OCI-LY1 (cell line): ENCODE data around the gene CCDC91.
"Not testable (repeated sequence)": the region's sequence is repeated elsewhere in the genome, so short reads cannot be mapped to it uniquely, and the experiment has no call there.

Experiments used
- H2AFZ ChIP-seq: fragments of 200-600 bp; sonication (generic), shearing (Covaris generic); 2 replicates; pipeline ENCODE4 v1.6.0; 2014; ENCODE audit warnings: antibody characterized with exemption, mild to moderate bottlenecking, low read length
- H3F3A ChIP-seq: fragments of 200-600 bp; sonication (generic), shearing (Covaris generic); 2 replicates; pipeline ENCODE4 v1.6.0; 2014; ENCODE audit warnings: mild to moderate bottlenecking, antibody characterized with exemption, low read length, moderate library complexity; ENCODE audit not compliant: insufficient read depth
- H3K27ac ChIP-seq: fragments of 200-600 bp; sonication (generic); 2 replicates; pipeline ENCODE4 v1.5.1; 2014; ENCODE audit warnings: low read length, mixed run types, mild to moderate bottlenecking, low read depth; ENCODE audit not compliant: poor library complexity, severe bottlenecking
- H3K27me3 ChIP-seq: fragments of 200-600 bp; sonication (generic); 2 replicates; pipeline ENCODE4 v1.6.0; 2014; ENCODE audit warnings: antibody characterized with exemption, mild to moderate bottlenecking, low read length, moderate library complexity; ENCODE audit not compliant: insufficient read depth
- H3K36me3 ChIP-seq: fragments of 200-600 bp; sonication (generic); 2 replicates; pipeline ENCODE4 v1.6.1; 2014; ENCODE audit warnings: mild to moderate bottlenecking, antibody characterized with exemption, low read length, moderate library complexity, mixed read lengths; ENCODE audit not compliant: insufficient read depth
- H3K4me1 ChIP-seq: fragments of 200-600 bp; sonication (generic); 2 replicates; pipeline ENCODE4 v1.5.1; 2014; ENCODE audit warnings: mild to moderate bottlenecking, low read length, moderate library complexity; ENCODE audit not compliant: insufficient read depth, severe bottlenecking
- H3K4me2 ChIP-seq: fragments of 200-600 bp; sonication (generic), shearing (Covaris generic); 2 replicates; pipeline ENCODE4 v1.6.1; 2014; ENCODE audit warnings: low read length
- H3K4me3 ChIP-seq: fragments of 200-600 bp; sonication (generic); 2 replicates; pipeline ENCODE4 v1.5.1; 2014; ENCODE audit warnings: low read length, low read depth, mild to moderate bottlenecking, mixed read lengths; ENCODE audit not compliant: poor library complexity, severe bottlenecking
- H3K79me2 ChIP-seq: fragments of 200-600 bp; shearing (Covaris generic); 2 replicates; pipeline ENCODE4 v1.6.1; 2016; ENCODE audit warnings: mixed run types, low read length, mixed read lengths; ENCODE audit not compliant: insufficient read depth
- H3K9ac ChIP-seq: fragments of 200-600 bp; sonication (generic), shearing (Covaris generic); 2 replicates; pipeline ENCODE4 v1.6.1; 2014; ENCODE audit warnings: mild to moderate bottlenecking, low read length, mixed read lengths
- H3K9me2 ChIP-seq: fragments of 200-600 bp; sonication (generic), shearing (Covaris generic); 2 replicates; pipeline ENCODE4 v1.6.1; 2014; ENCODE audit warnings: low read depth, mild to moderate bottlenecking, low read length, mixed read lengths
- H3K9me3 ChIP-seq: fragments of 200-600 bp; shearing (Covaris generic); 2 replicates; pipeline ENCODE4 v1.6.1; 2014; ENCODE audit warnings: low read length, mixed read lengths
- H4K20me1 ChIP-seq: fragments of 200-600 bp; sonication (generic), shearing (Covaris generic); 2 replicates; pipeline ENCODE4 v1.6.0; 2016; ENCODE audit warnings: mild to moderate bottlenecking, low read length; ENCODE audit not compliant: insufficient read depth
- CTCF ChIP-seq: fragments of 200-600 bp; sonication (generic), shearing (Covaris generic); IDR thresholded peaks from 2 replicates; pipeline ENCODE4 v1.5.1; 2017; ENCODE audit warnings: mild to moderate bottlenecking, antibody characterized with exemption, low read length, moderate library complexity, mixed read lengths
- EZH2 ChIP-seq: fragments of 200-600 bp; sonication (generic), shearing (Covaris generic); IDR thresholded peaks from 2 replicates; pipeline ENCODE4 v1.8.0; 2017; ENCODE audit warnings: borderline replicate concordance, mixed run types, mild to moderate bottlenecking, antibody characterized with exemption, low read length, moderate library complexity, mixed read lengths

CCDC91 gene

GRCh38 chr12:28189784-28190320 lies 404 bp upstream of the CCDC91 start:
- Histone ChIP-seq H4K20me1 (no peaks in the 10 kb centered on the region), H3K9me2 (no peaks in the 10 kb centered on the region), H3K79me2 (peaks cover 21% of the 10 kb centered on the region), H3K9ac (peak overlapping the region; percentile 73), H3K4me1 (peaks cover 27% of the 10 kb centered on the region), H3K4me2 (peak overlapping the region; percentile 92), H3K4me3 (peak overlapping the region; percentile 81), H3F3A (no peaks in the 10 kb centered on the region), H3K27me3 (no peaks in the 10 kb centered on the region), H2AFZ (peak overlapping the region; percentile 100), H3K9me3 (no peaks in the 10 kb centered on the region), H3K36me3 (no peaks in the 10 kb centered on the region; the same call in 1 of the 2 replicates), H3K27ac (peak overlapping the region; percentile 67)
- TF ChIP-seq CTCF (no peak), EZH2 (no peak)

DNA sequence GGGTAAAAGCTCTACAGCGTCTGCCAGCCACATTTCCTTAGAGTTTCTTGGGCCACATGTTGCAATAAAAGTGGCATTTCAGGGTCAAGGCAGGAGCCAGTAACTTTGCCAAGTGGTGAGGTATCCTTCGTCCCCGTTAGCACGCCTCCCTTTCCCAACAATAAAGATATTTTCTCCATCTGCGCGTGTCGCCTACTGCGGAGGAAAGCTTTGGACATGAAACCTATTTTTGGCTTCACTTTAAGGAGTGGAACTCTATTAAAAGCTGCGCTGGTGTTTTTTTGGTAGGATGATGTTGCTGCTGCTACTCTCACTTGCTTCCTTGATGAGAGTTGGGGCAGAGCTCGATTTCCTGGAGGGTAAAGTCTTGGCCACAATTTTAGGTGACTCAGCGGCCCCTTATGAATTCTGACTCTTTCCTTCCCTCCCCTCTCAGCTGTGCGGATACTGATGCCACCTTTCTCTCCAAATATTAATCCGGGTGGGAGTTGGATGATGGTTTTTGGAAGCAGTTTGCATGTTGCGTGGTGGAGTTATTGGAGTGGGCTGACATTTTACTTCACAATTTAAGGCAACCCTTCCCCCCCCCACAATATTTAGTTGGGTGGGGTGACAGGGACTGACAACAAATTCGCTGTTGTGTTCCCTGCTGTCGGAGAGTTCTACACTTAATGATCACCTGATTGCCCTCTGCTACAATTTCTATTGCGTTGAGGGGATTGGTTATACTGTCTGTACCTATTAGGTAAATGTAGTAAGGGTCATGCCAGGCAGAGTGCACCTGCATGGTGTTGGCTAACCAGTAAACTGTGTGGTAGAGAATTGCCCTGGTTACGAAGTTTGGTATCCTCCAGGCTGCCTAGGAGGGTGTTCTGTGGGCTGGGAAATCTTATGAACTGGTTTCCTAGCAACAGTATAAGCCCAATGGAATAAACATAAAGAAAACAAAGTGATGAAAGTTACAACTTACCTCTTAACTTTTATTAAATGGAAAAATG lies 1.1 kb downstream of the CCDC91 start:
- peak overlapping the region; percentile 92 for H3K4me2 ChIP-seq

GRCh38 chr12:28192125-28192524 lies 1.9 kb downstream of the CCDC91 start:
- H4K20me1 ChIP-seq, result no peaks in the 10 kb centered on the region
- H3K27ac ChIP-seq, result no peak overlapping the region
- no peak overlapping the region for H2AFZ ChIP-seq
- no peaks in the 10 kb centered on the region for H3K9me2 ChIP-seq
- H3K79me2 ChIP-seq, result peaks cover 31% of the 10 kb centered on the region
- H3K36me3 ChIP-seq, result no peaks in the 10 kb centered on the region; the same call in 1 of the 2 replicates
- TF ChIP-seq CTCF (no peak), EZH2 (no peak)
- H3K9me3 ChIP-seq, result peaks cover 2% of the 10 kb centered on the region; the same call in 1 of the 2 replicates
- peaks cover 27% of the 10 kb centered on the region for H3K4me1 ChIP-seq
- no peaks in the 10 kb centered on the region for H3F3A ChIP-seq
- H3K4me2 ChIP-seq, result peak overlapping the region; percentile 92
- no peaks in the 10 kb centered on the region for H3K27me3 ChIP-seq
- H3K9ac ChIP-seq, result no peak overlapping the region
- H3K4me3 ChIP-seq, result peak overlapping the region; percentile 81

More for the DNA sequence above, 1.1 kb downstream of the CCDC91 start:
- no peaks in the 10 kb centered on the region for H3K27me3 ChIP-seq
- peaks cover 27% of the 10 kb centered on the region for H3K4me1 ChIP-seq
- no peaks in the 10 kb centered on the region for H4K20me1 ChIP-seq
- no peak for TF ChIP-seq CTCF
- TF ChIP-seq EZH2, result no peak
- H3K4me3 ChIP-seq, result peak overlapping the region; percentile 81
- peak overlapping the region; percentile 43; the same call in 1 of the 2 replicates for H2AFZ ChIP-seq
- H3K9ac ChIP-seq, result peak overlapping the region; percentile 73
- H3F3A ChIP-seq, result no peaks in the 10 kb centered on the region
- peaks cover 24% of the 10 kb centered on the region for H3K79me2 ChIP-seq
- peak overlapping the region; percentile 67 for H3K27ac ChIP-seq
- H3K36me3 ChIP-seq, result no peaks in the 10 kb centered on the region; the same call in 1 of the 2 replicates
- no peaks in the 10 kb centered on the region for H3K9me2 ChIP-seq
- H3K9me3 ChIP-seq, result peaks cover 1% of the 10 kb centered on the region; the same call in 1 of the 2 replicates

DNA sequence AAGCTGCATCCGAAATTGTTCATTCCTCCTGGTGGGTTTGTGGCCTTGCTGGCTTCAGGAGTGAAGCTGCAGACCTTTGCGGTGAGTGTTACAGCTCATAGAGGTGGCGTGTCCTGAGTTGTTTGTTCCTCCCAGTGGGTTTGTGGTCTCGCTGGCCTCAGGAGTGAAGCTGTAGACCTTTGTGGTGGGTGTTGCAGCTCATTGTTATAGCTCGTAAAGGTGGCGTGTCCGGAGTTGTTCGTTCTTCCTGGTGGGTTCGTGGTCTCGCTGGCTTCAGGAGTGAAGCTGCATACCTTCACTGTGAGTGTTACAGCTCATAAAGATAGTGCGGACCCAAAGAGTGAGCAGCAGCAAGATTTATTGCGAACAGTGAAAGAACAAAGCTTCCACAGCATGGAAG lies 4.4 kb downstream of the CCDC91 start:
- not testable (repeated sequence) for H3K9me3 ChIP-seq, H2AFZ ChIP-seq, H3K9me2 ChIP-seq, H3K36me3 ChIP-seq, H3K9ac ChIP-seq, H3F3A ChIP-seq, H3K4me3 ChIP-seq, H3K27ac ChIP-seq, H4K20me1 ChIP-seq, H3K4me2 ChIP-seq, H3K27me3 ChIP-seq
- Histone ChIP-seq H3K79me2 (peaks cover 44% of the 10 kb centered on the region), H3K4me1 (peaks cover 21% of the 10 kb centered on the region)

- H3F3A ChIP-seq, H3K9me3 ChIP-seq, H3K4me3 ChIP-seq, H3K9ac ChIP-seq, H3K27ac ChIP-seq, H4K20me1 ChIP-seq, H2AFZ ChIP-seq, H3K36me3 ChIP-seq, H3K4me1 ChIP-seq, H3K9me2 ChIP-seq, H3K27me3 ChIP-seq, H3K4me2 ChIP-seq: not testable (repeated sequence)
- H3K79me2 ChIP-seq, result peaks cover 30% of the 10 kb centered on the region
These were observed 10.9 kb downstream of the CCDC91 start for GRCh38 chr12:28201136-28201535.
